ENCODE measurements around the gene GDPD5. TPM values are rescaled to one million over a fixed set of nuclear protein-coding genes. Genes with fewer than 3 reads are reported as not detected.

Gene GDPD5
- total RNA-seq, 1 experiment from 2014 or later: 7.8 TPM

GRCh38 chr11:75499423-75500190, 26.1 kb downstream of the GDPD5 start:
- no peak overlapping the region for H2BK120ac ChIP-seq (ENCODE audit: low read depth, low read length, poor library complexity, severe bottlenecking)
- H3K18ac ChIP-seq (ENCODE audit: insufficient read length, low read depth, low read length): no peak overlapping the region
- no peaks in the 10 kb centered on the region for H3K23me2 ChIP-seq (ENCODE audit: insufficient read length, low read depth, low read length, poor library complexity, severe bottlenecking)
- no peaks in the 10 kb centered on the region for H3K9me3 ChIP-seq (ENCODE audit: control insufficient read depth, low read depth, low read length)
- DNase-seq: no peak
- no peak overlapping the region for H3K4me2 ChIP-seq (ENCODE audit: insufficient read depth, insufficient read length, low read length)
- no peaks in the 10 kb centered on the region for H3K27me3 ChIP-seq (ENCODE audit: insufficient read depth, low read length)
- no peak overlapping the region for H4K5ac ChIP-seq (ENCODE audit: insufficient read length, low read depth, low read length)
- H3K27me3 Mint-ChIP-seq (ENCODE audit: low read depth): no peaks in the 10 kb centered on the region; the same call in 1 of the 2 replicates
- H3T11ph ChIP-seq (ENCODE audit: low read length): no peak overlapping the region
- no peaks in the 10 kb centered on the region for H3K4me1 ChIP-seq (ENCODE audit: insufficient read depth, low read length)
- H3K36me3 Mint-ChIP-seq (ENCODE audit: insufficient read depth in 1 of 3, low read depth in 3 of 3): no peaks in the 10 kb centered on the region
- no peaks in the 10 kb centered on the region for H4K20me1 ChIP-seq (ENCODE audit: control insufficient read depth, insufficient read depth, insufficient read length)
- peaks cover 12 to 15% of the 10 kb centered on the region in 2 experiments for H3K4me1 Mint-ChIP-seq
- H4K8ac ChIP-seq (replicated peaks; ENCODE audit: insufficient read length, low read depth, low read length): no peak overlapping the region
- no peak overlapping the region for H3K23ac ChIP-seq (ENCODE audit: insufficient read length, low read depth, low read length)
- H2BK15ac ChIP-seq (ENCODE audit: low read depth, low read length): no peak overlapping the region
- no peak overlapping the region; the same call in 1 of the 2 replicates for H3K14ac ChIP-seq (ENCODE audit: insufficient read depth, low read length)
- H3K27ac ChIP-seq (ENCODE audit: insufficient read length, low read depth, low read length): no peak overlapping the region
- H2BK5ac ChIP-seq (ENCODE audit: insufficient read length, low read length): no peak overlapping the region
- no CpG with 5 or more reads among the region's 8 CpGs for WGBS (ENCODE audit: extremely low coverage, insufficient read length, low lambda C conversion rate)
- peak overlapping the region in 1 of 3 experiments; percentile 38; a peak in 1 of 7 replicates for H3K27ac Mint-ChIP-seq
- H2BK12ac ChIP-seq (ENCODE audit: insufficient read length, low read depth, low read length): no peak overlapping the region
- H3K79me2 ChIP-seq (ENCODE audit: insufficient read depth, low read length): no peaks in the 10 kb centered on the region
- no peaks in the 10 kb centered on the region for H3K9me3 Mint-ChIP-seq
- H2AFZ ChIP-seq (ENCODE audit: low read length): no peak overlapping the region
- no peak overlapping the region for H3K4ac ChIP-seq (ENCODE audit: low read depth, low read length)
- no peak overlapping the region for H3K4me3 Mint-ChIP-seq
- no peak overlapping the region for H2BK20ac ChIP-seq (ENCODE audit: low read depth, low read length, poor library complexity, severe bottlenecking)
- no peak overlapping the region for H3K9ac ChIP-seq (ENCODE audit: extremely low read depth, insufficient read length, low read length)
- no peak overlapping the region for H4K91ac ChIP-seq (ENCODE audit: insufficient read length, low read depth, low read length)
- no peak overlapping the region for H2AK5ac ChIP-seq (ENCODE audit: insufficient read length, low read length)
- H3K56ac ChIP-seq (ENCODE audit: insufficient read length, low read depth, low read length): no peak overlapping the region
- no peaks in the 10 kb centered on the region for H3K79me1 ChIP-seq (ENCODE audit: insufficient read depth, low read depth, low read length, poor library complexity, severe bottlenecking)
- TF ChIP-seq CTCF (conservative IDR thresholded peaks at IDR 0.05): no peak
